Esophagus muscularis mucosa (tissue), 4 donors: ENCODE measurements around the gene LDB3. TPM values are rescaled to one million over a fixed set of nuclear protein-coding genes. Genes with fewer than 3 reads are reported as not detected.

Experiments
- DNase-seq: peaks from one replicate; pipeline ENCODE4 v3.0.0-alpha.2; 2017; ENCODE audit errors: extremely low spot score
- H3K27ac ChIP-seq, 4 donors: fragments of 200-600 bp; sonication (generic); replicated peaks in 1 of 4; 1 replicate in 3 of 4; 2 replicates in 1 of 4; pipeline ENCODE4 v1.5.1; 2016 to 2019; ENCODE audit warnings: mild to moderate bottlenecking in 1 of 4
- H3K27me3 ChIP-seq, 4 donors: fragments of 200-600 bp; sonication (generic); one replicate each; pipeline versions ENCODE4 v1.5.1 to v1.6.0; 2016 to 2019
- H3K36me3 ChIP-seq, 4 donors: fragments of 200-600 bp; sonication (generic); one replicate each; pipeline ENCODE4 v1.5.1; 2016 to 2019
- H3K4me1 ChIP-seq, 4 donors: fragments of 200-600 bp; sonication (generic); one replicate each; pipeline ENCODE4 v1.5.1; 2016 to 2019
- H3K4me3 ChIP-seq, 4 donors: fragments of 200-600 bp; sonication (generic); 1 replicate in 2 of 4; 2 replicates in 2 of 4; pipeline ENCODE4 v1.5.1; 2016 to 2019; ENCODE audit warnings: mild to moderate bottlenecking in 4 of 4, moderate library complexity in 1 of 4
- H3K9me3 ChIP-seq, 4 donors: fragments of 200-600 bp; sonication (generic); 1 replicate in 3 of 4; 2 replicates in 1 of 4; pipeline ENCODE4 v1.5.1; 2016 to 2019
- CTCF ChIP-seq, 3 experiments: fragments of 200-600 bp in 2 of 3; fragments of 450-650 bp in 1 of 3; sonication (generic) in 2 of 3; IDR thresholded peaks; one replicate each; pipeline ENCODE4 v1.5.1; 2017 to 2019; ENCODE audit warnings: antibody characterized with exemption in 3 of 3, mild to moderate bottlenecking in 2 of 3, moderate library complexity in 1 of 3
- EP300 ChIP-seq: sonication (generic); formaldehyde crosslinking; IDR thresholded peaks from one replicate; pipeline ENCODE4 v1.6.1; 2017; ENCODE audit warnings: antibody characterized with exemption
- POLR2A ChIP-seq: fragments of 450-650 bp; IDR thresholded peaks from one replicate; pipeline ENCODE4 v1.6.1; 2017; ENCODE audit warnings: antibody characterized with exemption, moderate library complexity, mild to moderate bottlenecking, low read depth
- POLR2AphosphoS5 ChIP-seq, 2 donors: sonication (generic); formaldehyde crosslinking; IDR thresholded peaks; one replicate each; pipeline ENCODE4 v1.6.1; 2017; ENCODE audit warnings: antibody characterized with exemption in 2 of 2
- WGBS: methylation state at CpG from one replicate; pipeline ENCODE4 v1.1.5; 2018; 5-methylcytosine and 5-hydroxymethylcytosine counted together
- intact Hi-C: fragments of 100-400 bp; cut with DNase I; formaldehyde crosslinking; loops from one replicate; pipeline ENCODE4 v1.15.1; 2023
- total RNA-seq, 4 donors: library from RNA; depleted of rRNA; stranded (reverse); fragments of >200 nt; gene quantifications; one replicate each; pipeline versions ENCODE4 v1.1.0 to v1.2.1, GENCODE V29; 2016

The LDB3 gene
- total RNA-seq, 4 donors from 2014 or later = 12.6 to 42.3 (median 21.6) TPM

- 84% methylated on average over 2 of the region's 7 CpGs for WGBS
- intact Hi-C loops = no loop called here
These were observed 1.8 kb upstream of the LDB3 start for GRCh38 chr10:86666538-86666937.

GRCh38 chr10:86667421-86668181 is 710 bp upstream of the LDB3 start:
- Histone ChIP-seq H3K27ac (peak overlapping the region; percentile 86 to 94 (median 92)), H3K27me3 (no peaks in the 10 kb centered on the region), H3K4me1 (peaks cover 51 to 83% (median 82%) of the 10 kb centered on the region in 4 donors), H3K9me3 (no peaks in the 10 kb centered on the region), H3K36me3 (peaks cover 0 to 28% (median 0%) of the 10 kb centered on the region in 4 donors), H3K4me3 (peak overlapping the region; percentile 49 to 60 (median 54))
- no peak for DNase-seq
- 67% methylated on average over 10 of the region's 10 CpGs for WGBS
- TF ChIP-seq POLR2AphosphoS5 (IDR thresholded peaks at IDR 0.05) = peak in 1 of 2 donors; percentile 20
- no peak for TF ChIP-seq CTCF (IDR thresholded peaks at IDR 0.05)
- intact Hi-C loops = no loop called here

More at GRCh38 chr10:86666538-86666937, 1.8 kb upstream of the LDB3 start:
- DNase-seq = no peak
- TF ChIP-seq POLR2AphosphoS5 (IDR thresholded peaks at IDR 0.05) (peak in 1 of 2 donors; percentile 27), POLR2A (no peak), CTCF (IDR thresholded peaks at IDR 0.05) (no peak)
- peaks cover 58 to 83% (median 80%) of the 10 kb centered on the region in 4 donors for H3K4me1 ChIP-seq
- H3K36me3 ChIP-seq = peaks cover 0 to 28% (median 0%) of the 10 kb centered on the region in 4 donors
- H3K4me3 ChIP-seq = peak overlapping the region in 1 of 4 donors; percentile 60
- peak overlapping the region; percentile 86 to 94 (median 92) for H3K27ac ChIP-seq
- no peaks in the 10 kb centered on the region for H3K27me3 ChIP-seq
- no peaks in the 10 kb centered on the region for H3K9me3 ChIP-seq

GRCh38 chr10:86670290-86670811 is 2.0 kb downstream of the LDB3 start:
- intact Hi-C loops = no loop called here
- Histone ChIP-seq H3K27me3 (no peaks in the 10 kb centered on the region), H3K4me3 (peak overlapping the region; percentile 49 to 60 (median 54)), H3K9me3 (no peaks in the 10 kb centered on the region), H3K27ac (peak overlapping the region; percentile 86 to 94 (median 92)), H3K36me3 (peaks cover 0 to 53% (median 0%) of the 10 kb centered on the region in 4 donors), H3K4me1 (peaks cover 51 to 95% (median 92%) of the 10 kb centered on the region in 4 donors)
- TF ChIP-seq CTCF (IDR thresholded peaks at IDR 0.05) = no peak
- TF ChIP-seq POLR2AphosphoS5 (IDR thresholded peaks at IDR 0.05) = no peak
- no peak for TF ChIP-seq EP300
- TF ChIP-seq POLR2A = no peak
- DNase-seq = no peak
- 59% methylated on average over 8 of the region's 8 CpGs for WGBS

GRCh38 chr10:86670876-86671275 is 2.6 kb downstream of the LDB3 start:
- Histone ChIP-seq H3K9me3 (no peaks in the 10 kb centered on the region), H3K4me3 (peak overlapping the region; percentile 49 to 60 (median 54)), H3K27ac (peak overlapping the region; percentile 86 to 94 (median 92)), H3K36me3 (peaks cover 0 to 58% (median 0%) of the 10 kb centered on the region in 4 donors), H3K27me3 (no peaks in the 10 kb centered on the region), H3K4me1 (peaks cover 52 to 95% (median 93%) of the 10 kb centered on the region in 4 donors)
- intact Hi-C loops = no loop called here
- no peak for TF ChIP-seq POLR2A
- TF ChIP-seq CTCF (IDR thresholded peaks at IDR 0.05) = no peak
- TF ChIP-seq POLR2AphosphoS5 (IDR thresholded peaks at IDR 0.05) = no peak
- no CpG with 5 or more reads among the region's 8 CpGs for WGBS
- DNase-seq = no peak
